ENCODE results near the gene CBX5. TPM values are rescaled to one million over a fixed set of nuclear protein-coding genes. Genes with fewer than 3 reads are reported as not detected.

Gene CBX5
- total RNA-seq, 2 donors from 2014 or later = 230 to 341 TPM

DNA sequence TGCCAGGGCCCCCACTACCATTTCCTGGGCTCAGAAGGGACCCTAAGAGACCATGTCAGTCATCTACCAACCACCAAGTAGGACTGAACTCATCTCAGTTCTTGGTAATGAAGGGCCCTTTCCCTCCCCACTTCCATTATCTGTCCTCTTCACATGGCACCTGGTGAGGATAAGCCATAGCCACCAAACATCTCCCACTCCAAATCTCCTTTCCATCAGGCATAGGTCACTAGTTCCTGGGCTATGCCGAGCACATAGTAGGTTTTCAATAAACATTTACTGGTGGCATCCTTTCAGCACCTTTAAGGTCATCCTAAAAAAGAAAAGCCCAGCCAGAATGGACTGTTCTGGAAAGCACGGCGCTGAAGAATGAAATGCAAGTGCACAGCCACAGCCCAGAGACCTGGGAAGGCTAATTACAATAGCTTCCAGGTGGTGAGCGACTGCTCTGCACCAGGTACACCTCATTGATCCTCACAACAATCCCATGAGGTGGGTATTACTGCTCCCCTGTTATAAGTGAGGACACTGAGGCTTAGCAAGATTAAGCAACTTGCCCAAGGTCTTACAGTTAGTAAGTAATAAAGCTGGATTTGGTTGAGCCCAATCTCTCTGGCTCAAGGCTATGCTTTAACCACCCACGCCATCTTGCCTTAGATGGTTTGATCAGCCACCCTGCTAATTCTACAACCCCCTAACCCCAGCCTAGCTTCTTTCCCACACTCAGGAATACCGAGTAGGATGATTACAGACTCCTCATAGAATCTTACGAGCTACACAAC lies 95.7 kb downstream of the CBX5 start:
- peaks cover 9% of the 10 kb centered on the region for H3K36me3 ChIP-seq (ENCODE audit: control insufficient read depth, insufficient read depth, low read length)
- H3K9ac ChIP-seq (ENCODE audit: extremely low read depth, low read length, poor library complexity, severe bottlenecking) = no peak overlapping the region
- TF ChIP-seq, protein P1, sequence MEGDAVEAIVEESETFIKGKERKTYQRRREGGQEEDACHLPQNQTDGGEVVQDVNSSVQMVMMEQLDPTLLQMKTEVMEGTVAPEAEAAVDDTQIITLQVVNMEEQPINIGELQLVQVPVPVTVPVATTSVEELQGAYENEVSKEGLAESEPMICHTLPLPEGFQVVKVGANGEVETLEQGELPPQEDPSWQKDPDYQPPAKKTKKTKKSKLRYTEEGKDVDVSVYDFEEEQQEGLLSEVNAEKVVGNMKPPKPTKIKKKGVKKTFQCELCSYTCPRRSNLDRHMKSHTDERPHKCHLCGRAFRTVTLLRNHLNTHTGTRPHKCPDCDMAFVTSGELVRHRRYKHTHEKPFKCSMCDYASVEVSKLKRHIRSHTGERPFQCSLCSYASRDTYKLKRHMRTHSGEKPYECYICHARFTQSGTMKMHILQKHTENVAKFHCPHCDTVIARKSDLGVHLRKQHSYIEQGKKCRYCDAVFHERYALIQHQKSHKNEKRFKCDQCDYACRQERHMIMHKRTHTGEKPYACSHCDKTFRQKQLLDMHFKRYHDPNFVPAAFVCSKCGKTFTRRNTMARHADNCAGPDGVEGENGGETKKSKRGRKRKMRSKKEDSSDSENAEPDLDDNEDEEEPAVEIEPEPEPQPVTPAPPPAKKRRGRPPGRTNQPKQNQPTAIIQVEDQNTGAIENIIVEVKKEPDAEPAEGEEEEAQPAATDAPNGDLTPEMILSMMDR (conservative IDR thresholded peaks at IDR 0.05) = no peak
- no peaks in the 10 kb centered on the region for H3K4me1 Mint-ChIP-seq
- no peak for DNase-seq
- 92 to 93% methylated on average over 4 to 7 of the region's 7 CpGs for WGBS, 2 experiments (ENCODE audit: insufficient coverage in 1 of 2, insufficient read length in 1 of 2)
- H3K27ac ChIP-seq (ENCODE audit: low read depth, low read length) = no peak overlapping the region
- H3K4me3 Mint-ChIP-seq = no peak overlapping the region
- peaks cover 13% of the 10 kb centered on the region for H3K27me3 Mint-ChIP-seq (ENCODE audit: insufficient read depth)
- peaks cover 19% of the 10 kb centered on the region for H3K36me3 Mint-ChIP-seq (ENCODE audit: low read depth)
- no peaks in the 10 kb centered on the region for H3K4me1 ChIP-seq (ENCODE audit: control insufficient read depth, insufficient read depth, low read length)
- H3K9me3 Mint-ChIP-seq = no peaks in the 10 kb centered on the region
- H3K9me3 ChIP-seq (ENCODE audit: control insufficient read depth, low read length) = no peaks in the 10 kb centered on the region
- no peaks in the 10 kb centered on the region for H3K27me3 ChIP-seq (ENCODE audit: control insufficient read depth, insufficient read depth, low read length, poor library complexity, severe bottlenecking)
- H3K4me3 ChIP-seq (ENCODE audit: low read length) = no peak overlapping the region
- H3K27ac Mint-ChIP-seq = no peak overlapping the region

DNA sequence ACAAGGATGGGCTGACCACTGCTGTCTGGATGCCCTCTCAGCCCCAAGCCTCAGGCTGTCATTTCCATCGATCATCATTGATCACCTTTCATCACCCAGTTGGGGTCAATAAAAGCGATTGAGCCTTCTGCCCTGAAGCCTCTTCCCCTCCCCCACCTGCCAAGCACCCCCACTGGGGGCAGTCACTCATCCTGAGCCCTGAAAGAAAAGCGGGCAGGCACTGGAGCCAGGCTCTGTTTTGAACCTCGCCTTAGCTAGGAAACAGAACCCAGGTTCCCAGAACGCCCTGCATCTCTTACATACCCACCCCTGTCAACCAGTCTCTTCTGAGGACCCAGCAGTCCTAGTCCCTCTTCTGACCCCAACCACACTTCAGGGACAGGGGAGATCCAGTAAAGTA lies 96.9 kb downstream of the CBX5 start:
- no peaks in the 10 kb centered on the region for H3K9me3 Mint-ChIP-seq
- no peak for DNase-seq
- no peak overlapping the region for H3K27ac Mint-ChIP-seq
- H3K27me3 Mint-ChIP-seq (ENCODE audit: insufficient read depth) = peaks cover 24% of the 10 kb centered on the region
- Histone ChIP-seq H3K9ac (ENCODE audit: extremely low read depth, low read length, poor library complexity, severe bottlenecking) (no peak overlapping the region), H3K4me3 (ENCODE audit: low read length) (no peak overlapping the region), H3K36me3 (ENCODE audit: control insufficient read depth, insufficient read depth, low read length) (peaks cover 9% of the 10 kb centered on the region), H3K27me3 (ENCODE audit: control insufficient read depth, insufficient read depth, low read length, poor library complexity, severe bottlenecking) (peaks cover 9% of the 10 kb centered on the region), H3K9me3 (ENCODE audit: control insufficient read depth, low read length) (no peaks in the 10 kb centered on the region), H3K27ac (ENCODE audit: low read depth, low read length) (no peak overlapping the region), H3K4me1 (ENCODE audit: control insufficient read depth, insufficient read depth, low read length) (no peaks in the 10 kb centered on the region)
- H3K4me3 Mint-ChIP-seq = no peak overlapping the region
- TF ChIP-seq, protein P1 (conservative IDR thresholded peaks at IDR 0.05) = no peak
- no peaks in the 10 kb centered on the region for H3K4me1 Mint-ChIP-seq
- peaks cover 19% of the 10 kb centered on the region for H3K36me3 Mint-ChIP-seq (ENCODE audit: low read depth)
- 80 to 83% methylated on average over 2 to 5 of the region's 5 CpGs for WGBS, 2 experiments (ENCODE audit: insufficient coverage in 1 of 2, insufficient read length in 1 of 2)

DNA sequence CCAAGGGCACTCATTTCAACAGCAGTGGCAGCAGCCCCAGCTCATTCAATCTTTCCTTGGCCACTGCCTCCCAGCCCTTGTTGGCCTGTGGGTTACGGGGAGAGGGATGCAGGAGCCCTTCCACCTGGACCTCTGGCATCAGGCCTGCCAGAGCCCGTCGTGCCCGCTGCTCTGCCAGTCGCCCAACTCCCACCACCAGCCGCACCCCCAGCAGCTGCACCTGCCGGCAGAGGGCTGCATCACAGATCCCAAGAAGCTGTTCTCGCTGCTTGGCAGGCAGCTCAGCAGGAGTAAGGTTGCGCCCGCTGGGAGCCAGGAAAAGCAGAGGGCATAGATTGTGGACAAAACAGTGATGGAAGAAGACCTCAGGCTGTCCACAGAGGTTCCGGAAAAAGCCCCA lies 97.8 kb downstream of the CBX5 start:
- TF ChIP-seq, protein P1 (conservative IDR thresholded peaks at IDR 0.05) = no peak
- peaks cover 8% of the 10 kb centered on the region for H3K36me3 ChIP-seq (ENCODE audit: control insufficient read depth, insufficient read depth, low read length)
- H3K4me1 ChIP-seq (ENCODE audit: control insufficient read depth, insufficient read depth, low read length) = no peaks in the 10 kb centered on the region
- no peak overlapping the region for H3K27ac Mint-ChIP-seq
- no peak overlapping the region for H3K9ac ChIP-seq (ENCODE audit: extremely low read depth, low read length, poor library complexity, severe bottlenecking)
- H3K9me3 Mint-ChIP-seq = no peaks in the 10 kb centered on the region
- no peaks in the 10 kb centered on the region for H3K9me3 ChIP-seq (ENCODE audit: control insufficient read depth, low read length)
- WGBS, 2 experiments (ENCODE audit: insufficient coverage in 1 of 2, insufficient read length in 1 of 2) = 94 to 100% methylated on average over 3 to 11 of the region's 11 CpGs
- H3K36me3 Mint-ChIP-seq (ENCODE audit: low read depth) = peaks cover 15% of the 10 kb centered on the region
- peaks cover 33% of the 10 kb centered on the region for H3K27me3 Mint-ChIP-seq (ENCODE audit: insufficient read depth)
- no peak overlapping the region for H3K4me3 Mint-ChIP-seq
- H3K27ac ChIP-seq (ENCODE audit: low read depth, low read length) = no peak overlapping the region
- no peak overlapping the region for H3K4me3 ChIP-seq (ENCODE audit: low read length)
- DNase-seq = no peak
- no peaks in the 10 kb centered on the region for H3K4me1 Mint-ChIP-seq
- peaks cover 18% of the 10 kb centered on the region for H3K27me3 ChIP-seq (ENCODE audit: control insufficient read depth, insufficient read depth, low read length, poor library complexity, severe bottlenecking)

Other genes with a start within 250 kb of the CBX5 start
- gene HOXC5, start 247.1 kb downstream of the CBX5 start, total RNA-seq = not detected
- gene HOXC4, start 226.3 kb downstream of the CBX5 start, total RNA-seq = not detected
- gene SMUG1, start 91.1 kb downstream of the CBX5 start, total RNA-seq = 10 to 100 TPM; 32.4 to 37.2 TPM
- 1,000 to 10,000 TPM; 2,414 to 2,488 TPM for gene HNRNPA1, start 604 bp upstream of the CBX5 start, total RNA-seq
- 1 to 10 TPM; 2.7 TPM for gene NFE2, start 20.9 kb upstream of the CBX5 start, total RNA-seq
- gene COPZ1, start 45.0 kb upstream of the CBX5 start, total RNA-seq = 100 to 1,000 TPM; 153 to 183 TPM
- gene GPR84, start 84.4 kb upstream of the CBX5 start, total RNA-seq = not detected
- 10 to 100 TPM; 10.5 to 16.3 TPM for gene ZNF385A, start 104.6 kb upstream of the CBX5 start, total RNA-seq
- 100 to 1,000 TPM; 189 to 243 TPM for gene ITGA5, start 139.1 kb upstream of the CBX5 start, total RNA-seq
- not detected for gene GTSF1, start 193.5 kb upstream of the CBX5 start, total RNA-seq
- gene NCKAP1L, start 217.6 kb upstream of the CBX5 start, total RNA-seq = 1 to 10 TPM; 2.1 to 2.5 TPM